SK-N-SH (cell line): Measurements from ENCODE around the gene FAM110A. TPM values are rescaled to one million over a fixed set of nuclear protein-coding genes. Genes with fewer than 3 reads are reported as not detected.
"Not testable (repeated sequence)": the region's sequence is repeated elsewhere in the genome, so short reads cannot be mapped to it uniquely, and the experiment has no call there.

Experiments used
- CTCF ChIA-PET: fragments of 300-600, 350-600 bp; formaldehyde crosslinking; extraction: SDS; loops from one replicate; lab custom pipeline; 2021; lab: Yijun Ruan, JAX
- POLR2A ChIA-PET: fragments of 350-600 bp; sonication (Branson Sonifier 250); formaldehyde crosslinking; extraction: SDS; loops from one replicate; lab custom pipeline; 2020; ENCODE audit warnings: antibody characterized with exemption, inconsistent platforms; lab: Yijun Ruan, JAX
- DNase-seq: peaks from one replicate; pipeline ENCODE4 v3.0.0; 2012
- H2AFZ ChIP-seq: fragments of 200-600 bp; sonication (generic); 2 replicates; pipeline ENCODE4 v1.8.1; 2016; ENCODE audit warnings: antibody characterized with exemption, mild to moderate bottlenecking, low read depth
- H3F3A ChIP-seq: fragments of 200-600 bp; sonication (generic); replicated peaks from 2 replicates; pipeline ENCODE3; 2016; ENCODE audit warnings: antibody characterized with exemption, mild to moderate bottlenecking; ENCODE audit not compliant: insufficient read depth
- H3K27ac ChIP-seq, 2 experiments: fragments of 200-500 bp in 1 of 2; fragments of 200-600 bp in 1 of 2; sonication (Bioruptor generic) in 1 of 2; sonication (generic), shearing (Covaris generic) in 1 of 2; 2 replicates each; pipeline versions ENCODE4 v1.5.1 to v1.6.1; 2014 to 2016; ENCODE audit warnings: low read depth in 2 of 2, inconsistent platforms in 1 of 2, low read length in 1 of 2, mild to moderate bottlenecking in 1 of 2, mixed read lengths in 1 of 2
- H3K27me3 ChIP-seq: fragments of 200-600 bp; sonication (generic), shearing (Covaris generic); 2 replicates; pipeline ENCODE4 v1.6.1; 2016; ENCODE audit warnings: mixed run types; ENCODE audit not compliant: insufficient read depth
- H3K36me3 ChIP-seq, 2 experiments: fragments of 200-500 bp in 1 of 2; fragments of 200-600 bp in 1 of 2; sonication (Bioruptor generic) in 1 of 2; sonication (generic) in 1 of 2; replicated peaks in 1 of 2; 2 replicates each; pipeline versions ENCODE3 to v1.5.1; 2014 to 2016; ENCODE audit warnings: low read length in 1 of 2, mild to moderate bottlenecking in 1 of 2; ENCODE audit not compliant: insufficient read depth in 2 of 2, control insufficient read depth in 1 of 2
- H3K4me1 ChIP-seq, 2 experiments: fragments of 200-500 bp in 1 of 2; fragments of 200-600 bp in 1 of 2; sonication (Bioruptor generic) in 1 of 2; sonication (generic), shearing (Covaris generic) in 1 of 2; 2 replicates each; pipeline versions ENCODE4 v1.5.1 to v1.6.1; 2014 to 2016; ENCODE audit warnings: low read depth in 1 of 2, low read length in 1 of 2, mixed run types in 1 of 2; ENCODE audit not compliant: insufficient read depth in 2 of 2, control insufficient read depth in 1 of 2
- H3K4me2 ChIP-seq: fragments of 200-600 bp; sonication (generic), shearing (Covaris generic); 2 replicates; pipeline ENCODE4 v1.6.1; 2017; ENCODE audit warnings: mixed run types
- H3K4me3 ChIP-seq, 2 experiments: fragments of 200-500 bp in 1 of 2; fragments of 200-600 bp in 1 of 2; sonication (Bioruptor generic) in 1 of 2; sonication (generic), shearing (Covaris generic) in 1 of 2; 2 replicates each; pipeline versions ENCODE4 v1.5.1 to v1.8.1; 2014 to 2016; ENCODE audit warnings: low read depth in 2 of 2, inconsistent platforms in 1 of 2, low read length in 1 of 2, mild to moderate bottlenecking in 1 of 2, mixed read lengths in 1 of 2, moderate library complexity in 1 of 2
- H3K79me2 ChIP-seq: fragments of 200-600 bp; sonication (generic); 2 replicates; pipeline ENCODE4 v1.8.1; 2017; ENCODE audit warnings: mild to moderate bottlenecking; ENCODE audit not compliant: insufficient read depth
- H3K9ac ChIP-seq: fragments of 200-600 bp; sonication (generic); 2 replicates; pipeline ENCODE4 v1.6.1; 2017; ENCODE audit warnings: mixed run types
- H3K9me2 ChIP-seq: fragments of 200-600 bp; sonication (generic); 2 replicates; pipeline ENCODE4 v1.6.1; 2017; ENCODE audit warnings: mixed run types
- H3K9me3 ChIP-seq: fragments of 200-600 bp; sonication (generic); 2 replicates; pipeline ENCODE4 v1.6.1; 2017; ENCODE audit warnings: mixed run types, mild to moderate bottlenecking, moderate library complexity
- H4K20me1 ChIP-seq: fragments of 200-600 bp; sonication (generic); 2 replicates; pipeline ENCODE4 v1.6.1; 2017; ENCODE audit warnings: mild to moderate bottlenecking, mixed run types; ENCODE audit not compliant: insufficient read depth
- ELF1 ChIP-seq: IDR thresholded peaks from 2 replicates; pipeline ENCODE4 v1.4.0; 2012
- MAX ChIP-seq: IDR thresholded peaks from 2 replicates; pipeline ENCODE4 v1.4.0; 2012; ENCODE audit warnings: low read depth
- MXI1 ChIP-seq: IDR thresholded peaks from 2 replicates; pipeline ENCODE4 v1.6.1; 2012; ENCODE audit warnings: mild to moderate bottlenecking, low read depth, low read length, improper control_type of control experiment
- SIN3A ChIP-seq: IDR thresholded peaks from 2 replicates; pipeline ENCODE4 v1.6.1; 2012; ENCODE audit warnings: low read depth, mild to moderate bottlenecking, low read length, moderate library complexity, borderline replicate concordance
- SMC3 ChIP-seq: IDR thresholded peaks from 2 replicates; pipeline ENCODE4 v1.6.1; 2012; ENCODE audit warnings: low read depth, low read length, improper control_type of control experiment
- WGBS: methylation state at CpG from one replicate; pipeline ENCODE4 v1.1.6; 2017; ENCODE audit warnings: low lambda C conversion rate; 5-methylcytosine and 5-hydroxymethylcytosine counted together
- polyA plus RNA-seq, 3 experiments: library from polyadenylated mRNA; depleted of rRNA; stranded (reverse); fragments of >200 nt; gene quantifications; 2 replicates each; pipeline ENCODE4 v1.2.3, GENCODE V29; 2012
- TF ChIP-seq, protein P1 (sequence below): fragments of 150-350 bp; IDR thresholded peaks from 2 replicates; pipeline ENCODE4 v1.6.1; 2016; ENCODE audit warnings: mild to moderate bottlenecking, low read depth, low read length
- TF ChIP-seq, protein P2 (sequence below): fragments of 200-600 bp; sonication (generic); IDR thresholded peaks from 2 replicates; pipeline ENCODE4 v1.6.1; 2017; ENCODE audit warnings: antibody characterized with exemption, mild to moderate bottlenecking, moderate library complexity

The FAM110A gene
- polyA plus RNA-seq, 1 of the 3 experiments (the other 2 are of a cell fraction), result 3.8 TPM

- Histone ChIP-seq H3K9ac (no peak overlapping the region), H3K9me3 (no peaks in the 10 kb centered on the region), H4K20me1 (no peaks in the 10 kb centered on the region), H2AFZ (no peak overlapping the region), H3F3A (no peaks in the 10 kb centered on the region), H3K9me2 (no peaks in the 10 kb centered on the region), H3K36me3 (no peaks in the 10 kb centered on the region), H3K4me2 (no peak overlapping the region), H3K79me2 (no peaks in the 10 kb centered on the region), H3K4me1 (peaks cover 0 to 15% of the 10 kb centered on the region in 2 experiments; a peak in 1 of 4 replicates), H3K27me3 (no peaks in the 10 kb centered on the region; the same call in 1 of the 2 replicates), H3K27ac (no peak overlapping the region), H3K4me3 (no peak overlapping the region)
- TF ChIP-seq SMC3, result no peak
- TF ChIP-seq MXI1, result no peak
- no peak for TF ChIP-seq SIN3A
- TF ChIP-seq, protein P1, sequence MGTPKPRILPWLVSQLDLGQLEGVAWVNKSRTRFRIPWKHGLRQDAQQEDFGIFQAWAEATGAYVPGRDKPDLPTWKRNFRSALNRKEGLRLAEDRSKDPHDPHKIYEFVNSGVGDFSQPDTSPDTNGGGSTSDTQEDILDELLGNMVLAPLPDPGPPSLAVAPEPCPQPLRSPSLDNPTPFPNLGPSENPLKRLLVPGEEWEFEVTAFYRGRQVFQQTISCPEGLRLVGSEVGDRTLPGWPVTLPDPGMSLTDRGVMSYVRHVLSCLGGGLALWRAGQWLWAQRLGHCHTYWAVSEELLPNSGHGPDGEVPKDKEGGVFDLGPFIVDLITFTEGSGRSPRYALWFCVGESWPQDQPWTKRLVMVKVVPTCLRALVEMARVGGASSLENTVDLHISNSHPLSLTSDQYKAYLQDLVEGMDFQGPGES, result no peak
- TF ChIP-seq, protein P2, sequence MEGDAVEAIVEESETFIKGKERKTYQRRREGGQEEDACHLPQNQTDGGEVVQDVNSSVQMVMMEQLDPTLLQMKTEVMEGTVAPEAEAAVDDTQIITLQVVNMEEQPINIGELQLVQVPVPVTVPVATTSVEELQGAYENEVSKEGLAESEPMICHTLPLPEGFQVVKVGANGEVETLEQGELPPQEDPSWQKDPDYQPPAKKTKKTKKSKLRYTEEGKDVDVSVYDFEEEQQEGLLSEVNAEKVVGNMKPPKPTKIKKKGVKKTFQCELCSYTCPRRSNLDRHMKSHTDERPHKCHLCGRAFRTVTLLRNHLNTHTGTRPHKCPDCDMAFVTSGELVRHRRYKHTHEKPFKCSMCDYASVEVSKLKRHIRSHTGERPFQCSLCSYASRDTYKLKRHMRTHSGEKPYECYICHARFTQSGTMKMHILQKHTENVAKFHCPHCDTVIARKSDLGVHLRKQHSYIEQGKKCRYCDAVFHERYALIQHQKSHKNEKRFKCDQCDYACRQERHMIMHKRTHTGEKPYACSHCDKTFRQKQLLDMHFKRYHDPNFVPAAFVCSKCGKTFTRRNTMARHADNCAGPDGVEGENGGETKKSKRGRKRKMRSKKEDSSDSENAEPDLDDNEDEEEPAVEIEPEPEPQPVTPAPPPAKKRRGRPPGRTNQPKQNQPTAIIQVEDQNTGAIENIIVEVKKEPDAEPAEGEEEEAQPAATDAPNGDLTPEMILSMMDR, result no peak
- no peak for TF ChIP-seq ELF1
- TF ChIP-seq MAX, result no peak
- no peak for DNase-seq
- ChIA-PET CTCF (interaction anchor here (1.1 to 1.5 kb wide), 2 partner anchors 65 to 75 kb away, joined by 3 to 4 read pairs; no protein-coding TSS in a partner anchor), POLR2A (no interaction called here)
- WGBS, result 58% methylated on average over 4 of the region's 4 CpGs
Observed at GRCh38 chr20:891706-892080, 58.2 kb downstream of the FAM110A start.

- POLR2A ChIA-PET, result interaction anchor here (1.0 kb wide), 1 partner anchor 8 kb away, joined by 3 read pairs; no protein-coding TSS in a partner anchor
- not testable (repeated sequence) for DNase-seq, H3K9me3 ChIP-seq, H3K4me3 ChIP-seq, H3K27ac ChIP-seq, H3K79me2 ChIP-seq, H3K36me3 ChIP-seq, H3K27me3 ChIP-seq, H3K9ac ChIP-seq, H3F3A ChIP-seq, H3K9me2 ChIP-seq, H2AFZ ChIP-seq, H4K20me1 ChIP-seq, H3K4me2 ChIP-seq
- peaks cover 0 to 15% of the 10 kb centered on the region in 2 experiments; a peak in 1 of 4 replicates for H3K4me1 ChIP-seq
- CTCF ChIA-PET, result interaction anchor here (1.0 kb wide), 1 partner anchor 76 kb away, joined by 3 read pairs; no protein-coding TSS in a partner anchor
- WGBS, result 49% methylated on average over 5 of the region's 5 CpGs
Observed at GRCh38 chr20:892371-892770, 58.9 kb downstream of the FAM110A start.

Other genes with a start within 250 kb of the FAM110A start
- 0.15 TPM in 1 of 2 replicates, not detected in the other for gene TCF15, start 223.4 kb upstream of the FAM110A start, polyA plus RNA-seq (2012; rRNA removed)
- gene SRXN1, start 180.5 kb upstream of the FAM110A start, polyA plus RNA-seq (2012; rRNA removed), result 26.2 and 36.0 TPM in 2 replicates
- not detected in 2 replicates for gene SCRT2, start 157.9 kb upstream of the FAM110A start, polyA plus RNA-seq (2012; rRNA removed)
- not detected in 2 replicates for gene SLC52A3, start 65.2 kb upstream of the FAM110A start, polyA plus RNA-seq (2012; rRNA removed)
- gene ANGPT4, start 82.6 kb downstream of the FAM110A start, polyA plus RNA-seq (2012; rRNA removed), result not detected in 2 replicates
- gene RSPO4, start 168.6 kb downstream of the FAM110A start, polyA plus RNA-seq (2012; rRNA removed), result 0.03 TPM in 1 of 2 replicates, not detected in the other